Daoy (cell line): ENCODE results near the gene NEK9. TPM values are rescaled to one million over a fixed set of nuclear protein-coding genes. Genes with fewer than 3 reads are reported as not detected.
A peak's percentile ranks its signal among the peaks of the same experiment; 100 is the strongest.
"Not testable (repeated sequence)": the region's sequence is repeated elsewhere in the genome, so short reads cannot be mapped to it uniquely, and the experiment has no call there.

ENCODE experiments used
- DNase-seq: peaks from one replicate; pipeline ENCODE4 v3.0.0-alpha.2; 2015; ENCODE audit warnings: low read depth
- total RNA-seq: library from RNA; depleted of rRNA; stranded (reverse); fragments of >200 nt; shearing (Covaris generic); gene quantifications from 2 replicates; pipeline ENCODE4 v1.2.3, GENCODE V29; 2014; rRNA removed

NEK9 gene
- total RNA-seq, result 27.6 and 31.8 TPM in 2 replicates

DNA sequence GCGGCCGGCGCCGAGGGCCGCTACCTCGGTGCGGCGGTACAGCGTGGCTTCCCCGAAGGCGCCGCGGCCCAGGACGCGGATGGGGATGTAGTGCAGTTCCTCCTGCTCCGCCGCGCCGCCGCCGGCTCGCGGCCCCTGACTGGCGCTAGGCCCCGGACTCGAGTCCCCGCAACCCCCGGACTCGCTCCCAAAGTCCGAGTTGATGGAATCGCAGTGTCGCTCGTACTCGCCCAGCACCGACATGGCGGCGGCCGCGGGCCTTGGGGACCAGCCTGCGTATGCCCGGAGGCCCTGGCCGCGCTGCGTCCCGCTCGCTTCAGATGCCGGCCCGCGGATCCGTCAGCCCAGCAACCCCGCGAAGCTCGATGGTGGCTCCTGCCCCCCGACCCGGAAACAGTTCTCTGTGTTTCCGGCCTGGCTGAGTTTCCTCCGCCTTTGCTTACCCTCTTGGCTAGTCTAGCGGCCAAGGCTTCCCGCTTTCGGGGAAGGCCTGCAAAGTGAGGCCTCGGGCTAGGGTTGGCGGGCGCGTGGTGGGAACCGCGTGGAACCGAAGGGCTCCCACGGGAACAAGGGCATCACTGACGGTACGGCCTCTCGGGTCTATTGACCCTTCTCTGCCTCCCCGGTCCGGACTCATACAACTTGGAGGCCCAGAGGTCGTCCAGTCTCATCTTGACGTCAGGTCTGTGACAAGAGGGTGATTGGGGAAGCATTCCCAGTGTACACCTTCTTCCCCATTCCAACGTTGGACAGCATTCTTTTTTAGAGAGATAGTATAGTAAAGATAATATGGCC lies at the start of gene NEK9:
Gene NEK9, minus strand, starts transcription at position 370 of the 795 bp plus-strand sequence. Its CDS starts 127 bp downstream, at position 243.
- peak; percentile 91 for DNase-seq

GRCh38 chr14:75176142-75176820 lies 49.4 kb upstream of the NEK9 start, which contains the start of gene TMED10:
Gene TMED10, minus strand, starts transcription at chr14:75176612. Its CDS starts 33 bp downstream, at chr14:75176579.
- DNase-seq, result peak; percentile 92

GRCh38 chr14:75175677-75176141 lies 48.9 kb upstream of the NEK9 start:
- no peak for DNase-seq

- no peak for DNase-seq
These were observed 47.2 kb upstream of the NEK9 start for GRCh38 chr14:75174066-75174465.

DNA sequence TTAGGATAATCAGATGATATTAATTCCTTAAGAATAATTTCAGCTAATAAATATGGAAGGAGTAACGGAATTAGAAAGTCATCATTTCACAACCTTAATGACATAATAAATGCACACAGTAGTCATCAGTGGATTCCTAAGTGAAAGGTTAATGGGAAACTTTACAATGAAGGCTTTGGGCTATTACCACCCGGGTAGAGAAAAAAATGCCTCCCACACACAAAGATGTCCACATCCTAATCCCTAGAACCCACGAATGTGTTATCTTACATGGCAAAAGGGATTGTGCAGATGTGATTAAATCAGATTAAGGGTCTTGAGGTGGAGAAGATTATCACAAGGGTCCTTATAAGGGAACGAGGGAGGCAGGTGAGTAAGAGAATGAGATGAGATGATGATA lies 43.9 kb upstream of the NEK9 start:
- DNase-seq, result no peak

DNA sequence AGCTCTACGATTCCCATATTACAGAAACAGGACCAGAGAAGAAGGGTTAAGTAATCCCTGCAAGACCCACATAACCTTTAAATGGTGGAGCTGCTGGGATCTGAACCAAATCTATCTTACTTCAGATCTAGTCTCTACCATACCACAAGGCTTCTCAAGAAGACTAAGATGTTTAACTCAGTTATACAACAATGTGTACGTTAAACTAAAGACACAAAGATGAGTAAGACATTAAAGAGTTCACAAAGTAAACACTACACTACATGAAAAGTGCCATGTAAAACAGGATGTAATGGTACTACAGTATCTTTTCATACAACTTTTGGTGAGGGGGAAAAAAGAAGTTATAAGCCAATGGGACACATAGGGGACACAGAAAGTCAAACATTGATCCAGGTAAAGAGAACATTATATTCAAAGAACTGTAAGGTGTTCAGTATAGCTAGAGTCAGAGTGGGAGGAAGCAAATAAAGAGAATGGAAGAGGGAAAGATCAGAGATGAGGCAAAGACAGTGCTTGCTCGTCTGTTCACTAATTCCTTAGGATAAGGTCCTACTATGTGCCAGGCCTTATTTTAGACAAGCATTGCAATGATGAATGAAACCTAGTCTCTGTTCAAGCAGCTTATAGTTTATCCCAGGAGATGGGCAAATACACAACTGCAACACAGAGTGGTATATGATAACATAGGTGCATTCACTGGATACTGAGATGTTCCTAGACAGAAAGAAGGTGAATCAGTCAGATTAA lies 41.9 kb upstream of the NEK9 start:
- DNase-seq, result no peak

- DNase-seq, result no peak
These were observed 40.5 kb upstream of the NEK9 start for GRCh38 chr14:75167325-75167724.

DNA sequence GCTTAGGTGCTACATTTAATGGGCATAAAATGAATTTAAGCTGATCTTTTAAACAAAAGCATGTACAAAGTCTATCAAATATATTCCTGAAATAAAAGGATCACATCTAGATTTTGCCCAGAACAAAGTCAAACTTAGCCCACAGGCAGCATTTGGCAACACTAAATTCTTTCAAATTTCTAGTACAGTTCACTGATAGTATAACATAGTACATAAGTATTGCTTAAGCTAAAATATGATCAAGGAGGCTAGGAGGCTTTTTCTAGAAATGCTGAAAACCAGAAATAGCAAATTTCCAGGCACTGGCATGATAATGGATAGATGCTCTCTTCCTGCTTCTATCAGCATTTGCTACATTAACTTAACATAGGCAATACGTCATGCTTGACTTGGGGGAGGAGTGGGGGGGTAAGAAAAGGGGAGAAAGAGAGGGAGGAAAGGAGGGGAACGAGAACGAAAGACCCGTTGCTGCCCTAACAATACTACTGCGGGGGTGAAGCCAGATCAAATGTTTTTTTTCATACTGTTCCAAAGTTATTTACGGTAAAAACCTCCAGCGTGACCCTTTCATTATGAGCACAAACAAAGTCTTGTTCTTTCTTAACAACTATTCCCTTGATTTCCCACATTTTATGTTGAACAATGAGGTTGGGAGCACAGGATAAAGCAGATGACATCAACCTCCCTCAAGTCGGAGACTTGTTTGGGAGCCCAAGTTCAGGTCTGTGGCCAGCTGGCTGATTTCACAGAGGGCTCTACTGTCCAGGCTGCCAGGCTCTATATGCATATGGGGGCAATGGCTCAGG lies 38.9 kb upstream of the NEK9 start:
- no peak for DNase-seq

- no peak for DNase-seq
These were observed 38.0 kb upstream of the NEK9 start for GRCh38 chr14:75164809-75165208.

GRCh38 chr14:75163677-75164076 lies 36.8 kb upstream of the NEK9 start:
- no peak for DNase-seq

DNA sequence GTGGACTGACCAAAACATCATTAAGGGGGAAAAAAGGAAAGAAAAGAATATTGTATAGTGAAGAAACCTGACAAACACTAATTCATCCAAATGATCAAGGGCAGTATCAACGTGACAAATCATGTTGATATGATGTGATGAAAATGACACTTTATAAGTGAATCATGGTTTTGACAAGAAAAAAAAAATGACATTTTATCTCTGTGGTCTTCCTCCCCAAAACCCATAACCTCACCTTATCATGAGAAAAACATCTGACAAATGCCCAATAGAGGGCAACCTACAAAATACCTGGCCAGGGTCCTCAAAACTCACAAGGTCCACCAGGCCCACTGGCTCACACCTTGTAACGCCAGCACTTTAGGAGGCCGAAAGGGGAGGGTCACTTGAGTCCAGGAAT lies 35.8 kb upstream of the NEK9 start:
- DNase-seq, result no peak

GRCh38 chr14:75158843-75159614 lies 32.2 kb upstream of the NEK9 start:
- DNase-seq, result no peak

DNA sequence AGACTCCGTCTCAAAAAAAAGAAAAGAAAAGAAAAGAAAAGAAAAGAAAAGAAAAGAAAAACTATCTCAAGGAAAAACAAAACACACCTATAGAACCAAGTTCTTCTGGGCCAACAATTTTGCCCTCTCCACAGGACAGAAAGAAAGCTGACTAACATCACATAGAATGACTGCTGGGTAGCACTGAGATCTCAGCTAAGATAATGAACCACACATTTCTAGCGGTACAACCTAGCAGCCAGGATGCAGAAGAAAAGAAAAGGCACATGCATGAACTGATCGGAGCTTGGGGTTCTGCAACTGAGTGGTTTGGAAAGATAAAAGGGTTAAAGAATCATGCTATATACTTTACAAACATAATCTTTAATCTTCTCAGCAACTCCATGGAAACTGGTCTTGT lies 30.1 kb upstream of the NEK9 start:
- no peak for DNase-seq

GRCh38 chr14:75156111-75156510 lies 29.3 kb upstream of the NEK9 start:
- DNase-seq, result no peak

GRCh38 chr14:75155169-75155568 lies 28.3 kb upstream of the NEK9 start:
- no peak for DNase-seq

GRCh38 chr14:75153295-75153694 lies 26.4 kb upstream of the NEK9 start:
- no peak for DNase-seq

- DNase-seq, result no peak
These were observed 25.0 kb upstream of the NEK9 start for GRCh38 chr14:75151851-75152250.

DNA sequence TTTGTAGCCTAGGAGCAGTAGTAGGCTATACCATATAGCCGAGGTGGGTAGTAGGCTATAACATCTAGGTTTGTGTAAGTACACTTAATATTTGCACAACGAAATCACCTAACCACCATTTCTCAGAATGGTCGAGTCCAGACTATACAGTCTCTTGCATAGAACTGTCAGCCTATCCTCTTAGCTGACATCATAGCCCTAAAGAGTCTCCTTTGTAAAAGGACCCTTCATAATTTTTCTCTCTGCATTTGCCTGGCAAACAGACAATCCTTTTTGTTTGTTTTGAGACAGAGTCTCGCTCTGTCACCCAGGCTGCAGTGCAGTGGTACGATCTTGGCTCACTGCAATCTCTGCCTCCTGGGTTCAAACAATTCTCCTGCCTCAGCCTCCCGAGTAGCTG lies 23.8 kb upstream of the NEK9 start:
- not testable (repeated sequence) for DNase-seq

GRCh38 chr14:75150150-75150549 lies 23.3 kb upstream of the NEK9 start:
- DNase-seq, result no peak

DNA sequence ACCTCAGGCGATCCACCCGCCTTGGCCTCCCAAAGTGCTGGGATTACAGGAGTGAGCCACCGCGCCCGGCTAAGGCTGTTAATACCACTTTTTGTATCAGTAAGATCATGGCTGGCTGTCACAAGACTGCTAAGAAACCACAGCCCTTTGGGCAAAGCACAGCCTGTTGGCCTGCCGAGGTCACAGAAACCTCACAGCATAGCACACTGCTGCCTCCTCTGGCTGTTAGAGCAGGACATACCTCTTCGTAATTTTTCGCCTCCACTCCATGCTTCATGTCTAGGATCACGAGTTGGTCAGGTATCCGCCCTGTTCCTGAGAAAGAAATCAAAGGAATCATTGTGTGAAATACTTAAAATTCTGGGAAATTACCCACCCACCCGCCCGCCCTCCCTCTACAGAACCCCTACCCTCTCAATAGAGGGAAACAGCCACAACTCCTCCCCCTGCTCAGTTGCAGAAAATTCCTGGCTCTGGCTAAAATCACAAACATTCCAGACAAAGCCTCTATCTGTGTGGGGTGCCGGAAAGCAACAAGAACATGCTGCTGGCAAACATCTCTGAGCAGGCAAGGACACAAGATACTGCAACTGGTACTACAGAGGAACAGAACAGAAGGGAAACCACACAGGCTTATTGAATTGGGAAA lies 20.7 kb upstream of the NEK9 start:
- DNase-seq, result peak; percentile 22
